ENCODE measurements around the gene KCNQ2.
A peak's percentile ranks its signal among the peaks of the same experiment; 100 is the strongest.

The KCNQ2 gene

DNA sequence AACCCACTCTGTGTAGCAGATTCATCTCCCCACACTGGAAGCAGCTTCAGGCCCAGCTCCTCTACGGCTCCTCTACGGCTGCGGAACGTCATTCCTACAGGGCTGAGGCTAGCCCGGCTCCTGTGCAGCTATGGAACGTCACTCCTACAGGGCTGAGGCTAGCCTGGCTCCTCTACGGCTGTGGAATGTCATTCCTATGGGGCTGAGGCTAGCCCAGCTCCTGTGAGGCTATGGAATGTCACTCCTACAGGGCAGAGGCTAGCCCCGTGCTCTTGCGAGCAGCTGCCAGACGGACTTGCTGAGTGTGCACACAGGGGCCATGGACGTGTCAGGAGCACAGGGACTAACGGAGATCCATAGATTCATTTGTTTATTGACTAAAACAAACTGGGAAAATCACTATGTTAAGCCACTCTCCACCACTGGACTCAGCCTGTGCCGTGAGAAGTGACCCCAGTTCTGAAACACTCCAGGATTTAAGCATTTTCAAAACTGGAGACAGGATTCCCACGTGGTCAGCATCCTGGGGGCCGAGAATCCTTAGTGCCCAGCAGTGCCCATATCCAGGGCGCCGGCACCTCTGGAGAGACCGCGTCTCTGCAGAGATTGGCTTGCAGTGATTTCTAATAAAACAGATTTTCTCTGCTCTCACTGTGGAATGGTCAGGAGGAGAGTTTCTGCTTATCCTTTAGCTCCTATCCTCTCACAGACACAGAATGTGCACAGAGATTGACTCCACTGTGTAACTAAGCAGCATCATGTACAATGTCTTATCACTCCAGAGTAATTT, 5.0 kb downstream of the KCNQ2 start:
- TF ChIP-seq YY1 (IDR thresholded peaks at IDR 0.05; ENCODE audit: low read depth) = no peak
- no peak for TF ChIP-seq EGR1 (IDR thresholded peaks at IDR 0.05)
- no peak for TF ChIP-seq TEAD4 (IDR thresholded peaks at IDR 0.05)
- TF ChIP-seq FOXM1 (IDR thresholded peaks at IDR 0.05; ENCODE audit: borderline replicate concordance, low read depth) = no peak

DNA sequence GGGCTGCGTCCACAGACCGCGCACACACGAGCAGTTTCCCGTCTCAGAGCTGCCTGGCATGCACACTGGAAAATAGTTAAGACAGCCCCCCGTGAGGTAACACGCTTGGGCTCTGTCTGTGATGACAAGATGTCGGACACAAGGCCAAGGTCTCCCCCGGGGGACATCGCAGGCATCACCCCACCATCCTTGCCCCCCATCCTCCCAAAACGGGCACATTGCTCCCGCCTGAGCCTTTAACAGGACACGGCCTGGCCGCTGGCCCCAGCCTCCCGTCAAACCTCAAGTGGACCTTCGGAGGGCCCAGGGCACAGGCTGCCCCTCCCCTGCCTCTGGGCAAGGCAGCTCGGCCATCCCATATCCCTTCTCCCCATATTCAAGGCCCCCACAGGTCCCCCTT, 5.6 kb downstream of the KCNQ2 start:
- TF ChIP-seq NFIC (IDR thresholded peaks at IDR 0.05) = no peak
- TF ChIP-seq, protein P1, sequence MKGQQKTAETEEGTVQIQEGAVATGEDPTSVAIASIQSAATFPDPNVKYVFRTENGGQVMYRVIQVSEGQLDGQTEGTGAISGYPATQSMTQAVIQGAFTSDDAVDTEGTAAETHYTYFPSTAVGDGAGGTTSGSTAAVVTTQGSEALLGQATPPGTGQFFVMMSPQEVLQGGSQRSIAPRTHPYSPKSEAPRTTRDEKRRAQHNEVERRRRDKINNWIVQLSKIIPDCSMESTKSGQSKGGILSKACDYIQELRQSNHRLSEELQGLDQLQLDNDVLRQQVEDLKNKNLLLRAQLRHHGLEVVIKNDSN (IDR thresholded peaks at IDR 0.05) = no peak
- TF ChIP-seq, protein P2, sequence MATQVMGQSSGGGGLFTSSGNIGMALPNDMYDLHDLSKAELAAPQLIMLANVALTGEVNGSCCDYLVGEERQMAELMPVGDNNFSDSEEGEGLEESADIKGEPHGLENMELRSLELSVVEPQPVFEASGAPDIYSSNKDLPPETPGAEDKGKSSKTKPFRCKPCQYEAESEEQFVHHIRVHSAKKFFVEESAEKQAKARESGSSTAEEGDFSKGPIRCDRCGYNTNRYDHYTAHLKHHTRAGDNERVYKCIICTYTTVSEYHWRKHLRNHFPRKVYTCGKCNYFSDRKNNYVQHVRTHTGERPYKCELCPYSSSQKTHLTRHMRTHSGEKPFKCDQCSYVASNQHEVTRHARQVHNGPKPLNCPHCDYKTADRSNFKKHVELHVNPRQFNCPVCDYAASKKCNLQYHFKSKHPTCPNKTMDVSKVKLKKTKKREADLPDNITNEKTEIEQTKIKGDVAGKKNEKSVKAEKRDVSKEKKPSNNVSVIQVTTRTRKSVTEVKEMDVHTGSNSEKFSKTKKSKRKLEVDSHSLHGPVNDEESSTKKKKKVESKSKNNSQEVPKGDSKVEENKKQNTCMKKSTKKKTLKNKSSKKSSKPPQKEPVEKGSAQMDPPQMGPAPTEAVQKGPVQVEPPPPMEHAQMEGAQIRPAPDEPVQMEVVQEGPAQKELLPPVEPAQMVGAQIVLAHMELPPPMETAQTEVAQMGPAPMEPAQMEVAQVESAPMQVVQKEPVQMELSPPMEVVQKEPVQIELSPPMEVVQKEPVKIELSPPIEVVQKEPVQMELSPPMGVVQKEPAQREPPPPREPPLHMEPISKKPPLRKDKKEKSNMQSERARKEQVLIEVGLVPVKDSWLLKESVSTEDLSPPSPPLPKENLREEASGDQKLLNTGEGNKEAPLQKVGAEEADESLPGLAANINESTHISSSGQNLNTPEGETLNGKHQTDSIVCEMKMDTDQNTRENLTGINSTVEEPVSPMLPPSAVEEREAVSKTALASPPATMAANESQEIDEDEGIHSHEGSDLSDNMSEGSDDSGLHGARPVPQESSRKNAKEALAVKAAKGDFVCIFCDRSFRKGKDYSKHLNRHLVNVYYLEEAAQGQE (IDR thresholded peaks at IDR 0.05; ENCODE audit: low read depth) = no peak
- no peak for TF ChIP-seq EGR1 (IDR thresholded peaks at IDR 0.05)

DNA sequence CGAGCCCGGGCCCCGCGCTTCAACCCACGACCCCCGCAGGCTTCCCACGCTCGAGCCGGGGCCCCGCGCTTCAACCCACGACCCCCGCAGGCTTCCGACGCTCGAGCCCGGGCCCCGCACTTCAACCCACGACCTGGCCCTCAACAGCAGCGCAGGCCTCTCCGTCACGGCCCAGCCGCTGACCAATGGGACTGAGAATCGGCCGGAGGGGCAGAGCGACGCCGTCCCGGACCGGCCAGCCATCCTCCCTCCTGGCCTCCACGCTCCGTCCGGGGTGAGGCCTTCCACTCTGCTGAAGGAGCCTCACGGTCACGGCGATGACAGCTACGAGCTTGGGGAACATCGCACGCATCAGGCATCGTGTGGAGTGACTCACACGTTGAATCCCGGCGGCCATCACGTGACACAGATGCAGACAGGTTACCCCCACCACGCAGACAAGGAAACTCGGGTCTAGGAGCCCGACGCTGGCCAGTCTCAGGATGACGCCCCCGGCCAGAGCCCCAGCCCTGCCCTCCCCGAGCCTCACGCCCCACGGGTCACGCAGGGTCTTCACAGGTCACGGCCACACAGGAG, 6.1 kb downstream of the KCNQ2 start:
- TF ChIP-seq, protein P3, sequence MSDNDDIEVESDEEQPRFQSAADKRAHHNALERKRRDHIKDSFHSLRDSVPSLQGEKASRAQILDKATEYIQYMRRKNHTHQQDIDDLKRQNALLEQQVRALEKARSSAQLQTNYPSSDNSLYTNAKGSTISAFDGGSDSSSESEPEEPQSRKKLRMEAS (IDR thresholded peaks at IDR 0.05) = no peak
- TF ChIP-seq, protein P1 (IDR thresholded peaks at IDR 0.05) = peak; percentile 59
- no peak for TF ChIP-seq CREB1 (IDR thresholded peaks at IDR 0.05; ENCODE audit: low read depth)

DNA sequence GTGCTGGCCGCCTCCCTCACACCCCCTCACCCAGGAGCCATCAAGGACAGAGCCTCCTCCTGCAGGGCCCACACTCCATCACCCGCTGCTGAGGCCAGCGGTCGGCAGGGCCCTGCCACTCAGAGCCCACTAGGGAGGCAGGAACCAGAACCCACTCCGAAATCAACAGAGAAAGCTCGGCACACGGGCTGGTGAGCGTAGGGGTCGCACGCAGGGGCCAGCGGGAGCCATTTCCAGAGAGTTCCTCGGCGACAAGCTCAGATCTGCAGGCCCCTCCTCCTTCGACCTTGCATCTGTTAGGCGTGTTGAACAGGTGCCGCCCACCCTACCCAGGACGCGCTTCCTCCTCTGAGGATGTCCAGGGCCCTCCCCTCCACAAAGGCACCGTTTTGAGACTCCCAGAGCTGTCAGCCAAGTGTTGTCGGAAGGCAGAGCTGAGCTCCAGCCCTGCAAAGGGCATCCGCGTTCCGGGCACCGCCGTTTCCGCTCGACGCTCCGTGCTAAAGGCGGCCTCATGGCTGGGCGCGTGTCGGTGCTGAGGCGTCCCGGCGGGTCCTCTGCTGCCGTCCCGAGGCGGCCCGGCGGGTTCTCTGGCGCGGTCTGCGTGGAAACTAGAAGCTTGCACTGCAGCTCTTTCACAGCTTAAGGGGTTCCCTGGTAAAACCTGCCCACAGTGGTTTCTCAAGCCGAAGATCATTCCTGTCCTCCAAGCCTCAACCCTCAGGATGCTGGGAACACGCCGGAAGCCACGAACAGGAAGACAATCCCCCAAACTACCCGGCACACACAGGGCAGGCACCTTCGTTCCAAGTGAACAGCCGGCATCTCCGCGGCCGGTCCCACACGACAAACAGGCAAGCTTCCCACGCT, 6.8 kb downstream of the KCNQ2 start:
- TF ChIP-seq ZBTB7A (IDR thresholded peaks at IDR 0.05; ENCODE audit: low read depth) (no peak), TEAD4 (IDR thresholded peaks at IDR 0.05) (no peak), TCF12 (IDR thresholded peaks at IDR 0.05; ENCODE audit: low read depth) (no peak), EGR1 (IDR thresholded peaks at IDR 0.05) (no peak), CEBPB (IDR thresholded peaks at IDR 0.05) (no peak), YY1 (IDR thresholded peaks at IDR 0.05; ENCODE audit: low read depth) (no peak), CREB1 (IDR thresholded peaks at IDR 0.05; ENCODE audit: low read depth) (no peak), NFIC (IDR thresholded peaks at IDR 0.05) (no peak), EP300 (IDR thresholded peaks at IDR 0.05; ENCODE audit: borderline replicate concordance) (no peak), RAD21 (IDR thresholded peaks at IDR 0.05; ENCODE audit: low read depth) (no peak), FOXM1 (IDR thresholded peaks at IDR 0.05; ENCODE audit: borderline replicate concordance, low read depth) (no peak), TAF1 (IDR thresholded peaks at IDR 0.05; ENCODE audit: low read depth) (no peak)
- TF ChIP-seq, protein P3 (IDR thresholded peaks at IDR 0.05) = no peak
- TF ChIP-seq, protein P2 (IDR thresholded peaks at IDR 0.05; ENCODE audit: low read depth) = no peak
- TF ChIP-seq, protein P1 (IDR thresholded peaks at IDR 0.05) = no peak

DNA sequence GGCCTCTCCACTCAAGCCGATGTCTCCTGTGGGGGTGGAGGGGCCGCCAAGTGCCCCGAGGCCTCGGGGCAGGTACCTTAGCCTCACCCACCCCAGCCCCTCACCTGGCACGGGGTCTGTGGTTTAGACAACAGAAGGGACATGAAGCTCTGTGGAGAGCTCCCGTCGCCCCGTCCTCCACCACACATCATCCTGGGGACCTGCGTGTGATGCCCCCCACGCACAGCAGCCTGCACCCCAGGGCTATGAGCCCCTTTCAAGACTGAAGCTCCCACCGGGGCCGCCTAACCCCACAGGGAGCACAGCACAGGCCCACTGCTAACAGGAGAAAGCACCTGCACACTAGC, 8.2 kb downstream of the KCNQ2 start:
- TF ChIP-seq, protein P2 (IDR thresholded peaks at IDR 0.05; ENCODE audit: low read depth) = no peak
- TF ChIP-seq EGR1 (IDR thresholded peaks at IDR 0.05) (no peak), RAD21 (IDR thresholded peaks at IDR 0.05; ENCODE audit: low read depth) (no peak), EP300 (IDR thresholded peaks at IDR 0.05; ENCODE audit: borderline replicate concordance) (no peak), TAF1 (IDR thresholded peaks at IDR 0.05; ENCODE audit: low read depth) (no peak), YY1 (IDR thresholded peaks at IDR 0.05; ENCODE audit: low read depth) (no peak), NFIC (IDR thresholded peaks at IDR 0.05) (no peak), ZBTB7A (IDR thresholded peaks at IDR 0.05; ENCODE audit: low read depth) (no peak), CREB1 (IDR thresholded peaks at IDR 0.05; ENCODE audit: low read depth) (no peak), TCF12 (IDR thresholded peaks at IDR 0.05; ENCODE audit: low read depth) (no peak), FOXM1 (IDR thresholded peaks at IDR 0.05; ENCODE audit: borderline replicate concordance, low read depth) (no peak), CEBPB (IDR thresholded peaks at IDR 0.05) (no peak), TEAD4 (IDR thresholded peaks at IDR 0.05) (no peak)
- TF ChIP-seq, protein P1 (IDR thresholded peaks at IDR 0.05) = no peak
- TF ChIP-seq, protein P3 (IDR thresholded peaks at IDR 0.05) = no peak
